ENCODE data around the gene PNMA1. TPM values are rescaled to one million over a fixed set of nuclear protein-coding genes. Genes with fewer than 3 reads are reported as not detected.

PNMA1 gene
- total and polyA plus RNA-seq, 5 experiments from 2014 or later = 31.6 to 43.4 (median 37.2) TPM

GRCh38 chr14:73757876-73758391 lies 43.8 kb upstream of the PNMA1 start:
- ATAC-seq (no peak), DNase-seq (no peak)
- no peaks in the 10 kb centered on the region for H3K9me3 Mint-ChIP-seq
- POLR2A ChIA-PET = interaction anchor here (2.6 to 14.3 kb wide), 10 partner anchors 8 to 94 kb away, joined by 13 to 387 read pairs (median 36); partner anchors contain the start of genes PNMA1 and PTGR2
- no peaks in the 10 kb centered on the region for H3K36me3 Mint-ChIP-seq
- peak overlapping the region; percentile 80 to 94 (median 90) for H3K4me3 Mint-ChIP-seq
- no peaks in the 10 kb centered on the region for H3K27me3 Mint-ChIP-seq
- peaks cover 56 to 88% (median 85%) of the 10 kb centered on the region in 4 donors for H3K4me1 Mint-ChIP-seq
- H3K27ac Mint-ChIP-seq = peak overlapping the region; percentile 82 to 99 (median 96)

DNA sequence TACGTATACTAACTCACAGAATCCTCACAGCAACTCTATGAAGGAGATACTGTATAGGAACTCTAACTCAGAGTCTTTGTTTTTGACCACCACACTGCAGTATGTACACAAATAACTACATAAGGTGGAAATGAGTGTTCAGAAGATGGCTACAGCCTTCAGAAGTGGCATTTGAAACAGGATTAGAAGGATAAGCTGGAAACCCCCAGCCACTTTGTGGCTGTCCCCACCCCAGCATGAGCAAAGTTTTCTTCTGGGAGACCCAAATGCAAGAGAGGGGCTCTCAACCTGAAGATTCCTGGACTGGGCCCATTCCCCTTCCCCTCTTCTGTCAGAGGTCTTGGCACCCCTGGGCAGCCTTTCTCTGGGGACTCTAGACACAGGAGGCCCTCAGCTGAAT lies 43.2 kb upstream of the PNMA1 start:
- H3K9me3 Mint-ChIP-seq = no peaks in the 10 kb centered on the region
- H3K4me1 Mint-ChIP-seq = peaks cover 55 to 88% (median 85%) of the 10 kb centered on the region in 4 donors
- H3K4me3 Mint-ChIP-seq = peak overlapping the region; percentile 80 to 94 (median 90)
- ATAC-seq (no peak), DNase-seq (no peak)
- no peaks in the 10 kb centered on the region for H3K36me3 Mint-ChIP-seq
- H3K27me3 Mint-ChIP-seq = no peaks in the 10 kb centered on the region
- H3K27ac Mint-ChIP-seq = peak overlapping the region; percentile 90 to 99 (median 98)
- POLR2A ChIA-PET = interaction anchor here (0.6 to 14.3 kb wide), 10 partner anchors 7 to 68 kb away, joined by 6 to 387 read pairs (median 36); partner anchors contain the start of gene PNMA1

DNA sequence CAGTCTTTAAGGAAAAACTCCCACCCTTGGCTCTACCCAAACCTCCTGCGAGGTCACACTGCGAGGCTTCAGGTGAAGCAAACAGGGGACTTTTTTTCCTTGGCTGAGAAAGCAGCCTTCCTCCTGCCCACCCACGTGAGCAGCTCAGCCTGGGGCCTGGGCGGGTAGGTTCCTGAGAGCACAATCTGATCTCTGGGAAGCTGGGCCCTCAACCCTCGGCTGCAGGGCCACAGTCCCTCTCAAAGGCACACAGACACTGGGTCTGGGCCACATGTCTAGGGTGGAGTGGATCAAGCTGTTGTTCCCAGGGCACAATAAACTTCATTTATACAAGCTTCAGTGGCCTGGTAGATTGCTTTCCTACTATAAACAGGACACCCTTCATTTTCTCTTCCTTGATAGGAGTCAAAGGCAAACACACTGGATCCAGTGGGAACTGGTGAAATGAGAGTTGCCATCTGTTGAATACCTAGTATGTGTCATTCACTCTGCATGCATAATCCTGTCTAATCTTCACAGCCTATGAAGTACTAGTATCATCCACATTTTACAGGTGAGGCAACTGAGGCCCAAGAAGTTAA lies 41.3 kb upstream of the PNMA1 start:
- DNase-seq = peak in 1 of 10 donors; percentile 46
- POLR2A ChIA-PET = interaction anchor here (0.8 to 14.3 kb wide), 9 partner anchors 13 to 98 kb away, joined by 3 to 387 read pairs (median 6); partner anchors contain the start of gene PNMA1
- peak overlapping the region; percentile 78 to 94 (median 84) for H3K4me3 Mint-ChIP-seq
- no peaks in the 10 kb centered on the region for H3K27me3 Mint-ChIP-seq
- ATAC-seq = no peak
- peak overlapping the region; percentile 90 to 99 (median 99) for H3K27ac Mint-ChIP-seq
- H3K4me1 Mint-ChIP-seq = peaks cover 60 to 88% (median 85%) of the 10 kb centered on the region in 4 donors
- H3K9me3 Mint-ChIP-seq = no peaks in the 10 kb centered on the region
- H3K36me3 Mint-ChIP-seq = no peaks in the 10 kb centered on the region

DNA sequence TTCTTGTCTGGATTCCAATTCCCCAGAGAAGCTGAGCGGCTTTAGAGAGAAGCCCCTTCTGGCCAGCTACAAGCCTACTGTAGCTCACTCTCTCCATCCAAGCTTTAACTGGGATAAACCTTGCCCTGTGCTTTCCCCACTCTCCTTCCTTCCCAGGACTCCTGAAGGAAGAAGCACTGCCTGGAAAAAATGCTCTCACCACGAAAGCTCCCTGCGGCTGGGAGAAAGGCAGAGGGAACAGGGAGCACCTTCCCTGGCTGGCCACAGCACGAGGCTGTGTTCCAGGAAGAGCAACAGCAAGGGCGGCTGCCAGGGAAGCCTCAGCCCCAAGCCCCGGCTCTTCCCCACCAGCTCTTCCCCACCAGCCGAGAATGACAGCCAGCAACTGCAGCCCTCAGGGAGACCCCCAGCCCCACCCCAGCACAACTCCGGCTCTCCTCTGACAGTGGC lies 40.8 kb upstream of the PNMA1 start:
- no peak for ATAC-seq

DNA sequence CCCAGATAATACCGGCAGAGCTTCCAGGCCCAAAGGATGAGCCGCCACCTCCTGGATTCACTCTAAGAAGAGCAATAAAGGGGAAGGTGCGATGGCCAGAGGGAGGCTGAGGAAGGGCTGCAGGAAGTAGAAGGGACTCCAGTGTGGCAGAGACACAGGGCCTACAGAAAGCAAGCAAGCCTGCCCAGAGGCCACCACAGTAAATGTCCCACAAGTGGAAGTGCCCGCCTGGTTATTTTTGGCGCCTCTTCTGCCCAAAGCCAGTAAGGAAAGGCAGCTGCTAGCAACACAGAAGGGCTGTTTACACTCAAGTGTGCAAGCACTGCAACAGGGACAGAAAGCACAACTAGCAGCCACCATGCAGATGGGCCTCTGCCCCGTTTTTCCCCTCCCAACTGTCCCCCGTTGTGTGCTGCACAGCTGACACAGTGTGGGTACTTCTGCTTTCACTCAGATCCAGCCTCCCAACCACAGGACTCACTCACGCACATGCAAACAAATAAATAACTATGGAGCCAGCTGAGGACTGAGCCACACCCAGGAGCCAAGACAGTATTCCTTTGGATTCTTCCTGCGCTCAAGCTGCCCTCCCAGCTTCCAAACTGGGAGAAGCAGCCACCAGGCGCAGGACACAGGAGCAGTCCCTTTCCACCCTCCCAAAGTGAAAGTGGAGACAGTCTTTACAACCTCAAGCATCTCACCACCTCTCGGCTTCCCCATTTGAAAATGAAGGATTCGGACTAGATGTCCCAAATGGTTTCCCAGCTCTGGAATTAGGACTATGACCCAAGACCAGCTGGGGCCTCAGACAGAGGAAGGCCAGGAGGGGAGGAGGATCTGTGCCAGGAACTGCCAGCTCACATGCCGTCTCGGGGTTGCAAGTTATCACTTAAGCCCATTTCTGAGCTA lies 40.0 kb upstream of the PNMA1 start:
- DNase-seq (peak in 1 of 10 donors; percentile 45), ATAC-seq (peak; percentile 22 to 29)
- Mint-ChIP-seq H3K4me1 (peaks cover 61 to 96% (median 94%) of the 10 kb centered on the region in 4 donors), H3K27me3 (no peaks in the 10 kb centered on the region), H3K27ac (peak overlapping the region; percentile 92 to 99 (median 99)), H3K9me3 (no peaks in the 10 kb centered on the region), H3K4me3 (peak overlapping the region; percentile 78 to 94 (median 84)), H3K36me3 (no peaks in the 10 kb centered on the region)
- POLR2A ChIA-PET = interaction anchor here (0.6 to 14.3 kb wide), 16 partner anchors 12 to 99 kb away, joined by 3 to 387 read pairs (median 4); partner anchors contain the start of gene PTGR2

More for the DNA sequence above, 40.8 kb upstream of the PNMA1 start:
- POLR2A ChIA-PET = interaction anchor here (0.7 to 14.3 kb wide), 10 partner anchors 13 to 98 kb away, joined by 3 to 387 read pairs (median 4); no protein-coding TSS in a partner anchor
- Mint-ChIP-seq H3K9me3 (no peaks in the 10 kb centered on the region), H3K36me3 (no peaks in the 10 kb centered on the region), H3K27ac (peak overlapping the region; percentile 90 to 99 (median 99)), H3K4me1 (peaks cover 61 to 88% (median 87%) of the 10 kb centered on the region in 4 donors), H3K4me3 (peak overlapping the region; percentile 78 to 94 (median 84)), H3K27me3 (no peaks in the 10 kb centered on the region)
- DNase-seq = no peak

- H3K4me1 Mint-ChIP-seq = peaks cover 65 to 100% (median 98%) of the 10 kb centered on the region in 4 donors
- peak overlapping the region; percentile 92 to 99 (median 99) for H3K27ac Mint-ChIP-seq
- DNase-seq = peak in 8 of 10 donors; percentile 42 to 74 (median 48)
- H3K36me3 Mint-ChIP-seq = no peaks in the 10 kb centered on the region
- peak; percentile 43 to 66 for ATAC-seq
- no peaks in the 10 kb centered on the region for H3K27me3 Mint-ChIP-seq
- peak overlapping the region; percentile 78 to 94 (median 84) for H3K4me3 Mint-ChIP-seq
- POLR2A ChIA-PET = interaction anchor here (0.5 to 14.3 kb wide), 12 partner anchors 11 to 104 kb away, joined by 3 to 387 read pairs (median 5); partner anchors contain the start of gene PTGR2
- H3K9me3 Mint-ChIP-seq = no peaks in the 10 kb centered on the region
Measured at GRCh38 chr14:73753124-73753886, 39.1 kb upstream of the PNMA1 start.

DNA sequence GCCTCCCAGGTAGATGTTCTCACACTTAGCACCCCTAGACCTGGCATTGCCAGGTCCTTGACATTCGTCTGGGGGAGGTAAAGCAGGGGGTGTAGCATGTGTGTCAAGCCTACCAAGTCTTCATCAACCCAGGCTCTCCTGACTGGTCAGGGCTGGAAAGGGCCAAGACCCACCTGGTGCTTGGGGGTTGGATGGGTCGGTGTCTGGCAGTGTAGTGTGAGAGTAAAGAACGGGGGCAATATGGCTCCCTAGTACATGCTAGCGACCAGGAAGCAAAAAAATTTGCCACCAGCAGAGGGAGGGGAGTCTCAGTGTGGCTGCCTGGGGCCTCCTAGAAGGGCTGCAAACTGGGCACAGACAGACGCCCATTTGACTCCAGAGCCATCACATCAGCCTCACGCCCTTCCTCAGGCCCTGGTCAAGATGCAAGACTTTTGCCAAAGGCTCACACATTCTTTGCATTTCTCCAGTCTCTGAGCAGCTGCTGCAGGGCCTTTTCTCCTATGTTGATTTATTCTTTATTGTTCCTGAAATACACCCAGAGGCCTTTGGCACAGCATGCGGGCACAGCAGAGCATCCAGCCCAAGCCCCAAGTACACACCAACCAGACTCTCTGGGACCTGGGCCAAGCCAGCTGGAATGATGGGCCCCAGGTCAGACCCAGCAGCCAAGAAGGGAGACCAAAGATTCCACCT lies 38.3 kb upstream of the PNMA1 start:
- peak in 8 of 10 donors; percentile 41 to 80 (median 57) for DNase-seq
- ATAC-seq = peak; percentile 46 to 54
- peak overlapping the region; percentile 65 to 91 (median 84) for H3K4me3 Mint-ChIP-seq
- no peaks in the 10 kb centered on the region for H3K36me3 Mint-ChIP-seq
- H3K9me3 Mint-ChIP-seq = no peaks in the 10 kb centered on the region
- POLR2A ChIA-PET = interaction anchor here (0.5 to 14.3 kb wide), 8 partner anchors 10 to 105 kb away, joined by 3 to 387 read pairs (median 14); no protein-coding TSS in a partner anchor
- no peaks in the 10 kb centered on the region for H3K27me3 Mint-ChIP-seq
- peak overlapping the region; percentile 92 to 99 (median 99) for H3K27ac Mint-ChIP-seq
- H3K4me1 Mint-ChIP-seq = peaks cover 60 to 100% (median 98%) of the 10 kb centered on the region in 4 donors

GRCh38 chr14:73751157-73751691 lies 37.0 kb upstream of the PNMA1 start:
- peak in 1 of 2 donors; percentile 13 for ATAC-seq
- no peak for DNase-seq
- peaks cover 56 to 100% (median 99%) of the 10 kb centered on the region in 4 donors for H3K4me1 Mint-ChIP-seq
- peak overlapping the region in 9 of 10 donors; percentile 42 to 84 (median 52) for H3K4me3 Mint-ChIP-seq
- POLR2A ChIA-PET = interaction anchor here (1.2 to 14.3 kb wide), 4 partner anchors 8 to 37 kb away, joined by 5 to 387 read pairs (median 192); a partner anchor contains a TSS
- peak overlapping the region; percentile 87 to 99 (median 99) for H3K27ac Mint-ChIP-seq
- no peaks in the 10 kb centered on the region for H3K9me3 Mint-ChIP-seq
- H3K27me3 Mint-ChIP-seq = no peaks in the 10 kb centered on the region
- H3K36me3 Mint-ChIP-seq = peaks cover 0 to 3% (median 0%) of the 10 kb centered on the region in 3 donors

- ATAC-seq (no peak), DNase-seq (no peak)
- Mint-ChIP-seq H3K4me3 (peak overlapping the region in 8 of 10 donors; percentile 7 to 84 (median 45)), H3K9me3 (no peaks in the 10 kb centered on the region), H3K27ac (peak overlapping the region in 9 of 10 donors; percentile 87 to 99 (median 99)), H3K27me3 (no peaks in the 10 kb centered on the region), H3K36me3 (peaks cover 0 to 3% (median 0%) of the 10 kb centered on the region in 3 donors), H3K4me1 (peaks cover 52 to 100% (median 99%) of the 10 kb centered on the region in 4 donors)
- POLR2A ChIA-PET = interaction anchor here (1.3 to 14.3 kb wide), 4 partner anchors 8 to 38 kb away, joined by 3 to 387 read pairs (median 192); a partner anchor contains a TSS
Measured at GRCh38 chr14:73750531-73750901, 36.3 kb upstream of the PNMA1 start.

DNA sequence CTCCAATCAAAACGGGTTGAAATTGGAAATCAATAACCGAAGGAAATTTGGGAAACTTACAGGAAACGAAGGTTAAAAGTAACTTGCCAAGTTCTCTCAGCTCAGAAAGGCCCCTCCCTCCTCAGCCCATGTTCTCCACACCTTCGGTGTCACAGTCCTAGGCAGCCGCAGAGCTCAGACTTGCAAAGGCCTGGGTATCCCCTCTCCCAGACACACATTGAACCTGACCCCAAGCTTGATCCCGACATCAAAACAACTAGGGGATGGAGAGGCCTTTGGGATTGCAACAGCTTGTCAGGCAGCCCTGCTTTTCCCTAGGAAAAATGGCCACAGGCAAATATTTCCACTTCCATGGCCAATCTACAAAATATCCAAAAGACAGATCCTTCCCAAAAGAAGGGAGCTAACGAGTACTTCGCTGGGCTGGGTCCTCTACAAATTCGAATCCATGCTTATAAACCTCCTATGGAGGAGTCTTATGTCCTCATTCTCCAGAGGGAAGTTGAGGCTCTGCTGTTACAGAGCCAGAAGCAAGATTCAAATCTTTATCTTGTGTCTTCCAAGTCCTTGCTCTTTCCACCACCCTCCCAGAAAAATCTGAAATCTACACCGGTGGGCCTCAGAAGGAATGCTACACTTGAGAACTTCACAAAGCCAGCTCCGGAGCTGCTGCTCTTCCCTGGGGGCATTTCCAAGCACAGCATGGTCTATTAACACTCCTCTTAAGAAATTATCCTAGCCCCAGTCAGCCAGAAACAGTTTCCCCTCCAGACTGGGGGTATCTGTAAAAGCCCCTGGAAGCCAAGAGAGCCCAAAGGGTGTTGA lies 35.7 kb upstream of the PNMA1 start:
- Mint-ChIP-seq H3K4me3 (peak overlapping the region in 7 of 10 donors; percentile 24 to 65 (median 54)), H3K4me1 (peaks cover 51 to 100% (median 99%) of the 10 kb centered on the region in 4 donors), H3K9me3 (no peaks in the 10 kb centered on the region), H3K27me3 (no peaks in the 10 kb centered on the region), H3K36me3 (peaks cover 0 to 3% (median 0%) of the 10 kb centered on the region in 3 donors), H3K27ac (peak overlapping the region in 8 of 10 donors; percentile 60 to 99 (median 90))
- DNase-seq (no peak), ATAC-seq (no peak)
- POLR2A ChIA-PET = interaction anchor here (1.2 to 14.3 kb wide), 6 partner anchors 8 to 39 kb away, joined by 3 to 387 read pairs (median 30); a partner anchor contains a TSS

Data from naive thymus-derived CD8-positive, alpha-beta T cell (primary cell).